ENCODE results near the gene WEE1.
"Not testable (repeated sequence)": the region's sequence is repeated elsewhere in the genome, so short reads cannot be mapped to it uniquely, and the experiment has no call there.

Gene WEE1

GRCh38 chr11:9573052-9573774 lies at the start of gene WEE1:
Gene WEE1 (plus strand): TSS chr11:9573670. CDS start chr11:9573934, 264 bp downstream.
- DNase-seq: peak; percentile 87

GRCh38 chr11:9524001-9524400 lies 49.5 kb upstream of the WEE1 start:
- DNase-seq: no peak

- no peak for DNase-seq
These were observed 48.4 kb upstream of the WEE1 start for GRCh38 chr11:9525116-9525515.

DNA sequence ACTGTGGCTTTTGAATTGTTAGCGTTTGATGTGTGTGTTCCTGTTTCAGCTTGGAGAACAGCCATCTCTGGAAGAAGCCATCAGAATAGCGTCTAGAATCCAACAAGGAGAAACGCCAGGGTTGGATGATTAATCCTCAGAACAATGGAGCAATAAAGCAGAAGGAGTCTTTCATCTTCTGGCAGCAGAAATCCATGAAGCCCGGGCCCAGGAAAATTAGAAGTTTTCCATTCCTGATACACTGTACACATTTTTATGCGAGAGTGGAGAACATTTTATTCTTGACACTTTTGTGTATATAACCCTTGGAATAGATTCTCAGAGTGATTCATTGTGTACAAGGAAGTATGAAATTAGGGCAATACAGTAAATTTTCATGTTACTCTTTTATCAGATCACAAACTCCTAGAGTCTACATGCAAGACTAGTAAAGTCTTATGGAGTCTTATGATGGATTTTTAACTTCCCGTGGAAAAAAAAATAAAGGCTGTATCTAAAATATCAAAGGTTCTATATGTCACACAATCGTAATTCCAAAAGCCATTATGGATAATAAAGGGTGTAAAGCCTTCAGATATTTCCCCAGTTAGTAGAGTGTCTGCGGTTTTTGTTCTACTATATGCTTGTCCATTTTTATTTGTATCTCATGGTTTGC lies 45.9 kb upstream of the WEE1 start:
- DNase-seq: no peak

GRCh38 chr11:9528136-9528501 lies 45.4 kb upstream of the WEE1 start:
- no peak for DNase-seq

DNA sequence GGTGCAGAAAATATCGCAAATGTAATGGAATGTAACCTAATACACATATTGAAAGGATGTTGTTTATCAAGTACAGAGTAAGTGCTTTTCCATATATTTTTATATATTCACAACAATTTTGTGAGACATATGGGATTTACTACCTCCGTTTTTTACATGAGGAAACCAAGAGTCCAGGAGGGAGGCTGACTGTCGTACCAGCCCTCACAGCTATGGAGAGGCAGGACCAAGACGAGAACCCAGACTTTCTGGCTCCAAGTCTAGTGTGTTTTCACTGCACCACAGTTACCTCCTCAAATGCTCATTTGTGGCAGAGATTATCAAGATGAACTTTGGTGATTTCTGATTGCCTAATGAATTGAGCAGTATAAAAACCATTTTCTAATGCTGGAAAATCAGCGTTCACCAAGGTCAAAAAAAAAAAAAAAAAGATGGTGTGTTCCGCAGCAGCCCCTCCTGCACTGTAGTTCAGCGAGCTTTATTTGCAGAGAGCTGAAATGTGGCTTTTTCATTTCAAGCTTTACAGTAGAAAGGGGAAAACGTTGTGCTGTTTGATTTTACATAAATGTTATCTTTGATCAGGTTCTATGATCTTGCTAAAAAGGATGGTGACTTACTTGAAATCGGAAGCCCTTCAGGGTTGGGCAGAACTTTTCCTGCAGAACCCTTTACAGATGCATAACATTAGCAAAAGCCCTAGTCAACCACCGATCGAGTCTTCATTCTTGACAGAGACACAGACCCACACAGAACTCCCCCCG lies 44.7 kb upstream of the WEE1 start:
- no peak for DNase-seq

- DNase-seq: no peak
These were observed 44.2 kb upstream of the WEE1 start for GRCh38 chr11:9529334-9529650.

- DNase-seq: no peak
These were observed 43.3 kb upstream of the WEE1 start for GRCh38 chr11:9530020-9530621.

DNA sequence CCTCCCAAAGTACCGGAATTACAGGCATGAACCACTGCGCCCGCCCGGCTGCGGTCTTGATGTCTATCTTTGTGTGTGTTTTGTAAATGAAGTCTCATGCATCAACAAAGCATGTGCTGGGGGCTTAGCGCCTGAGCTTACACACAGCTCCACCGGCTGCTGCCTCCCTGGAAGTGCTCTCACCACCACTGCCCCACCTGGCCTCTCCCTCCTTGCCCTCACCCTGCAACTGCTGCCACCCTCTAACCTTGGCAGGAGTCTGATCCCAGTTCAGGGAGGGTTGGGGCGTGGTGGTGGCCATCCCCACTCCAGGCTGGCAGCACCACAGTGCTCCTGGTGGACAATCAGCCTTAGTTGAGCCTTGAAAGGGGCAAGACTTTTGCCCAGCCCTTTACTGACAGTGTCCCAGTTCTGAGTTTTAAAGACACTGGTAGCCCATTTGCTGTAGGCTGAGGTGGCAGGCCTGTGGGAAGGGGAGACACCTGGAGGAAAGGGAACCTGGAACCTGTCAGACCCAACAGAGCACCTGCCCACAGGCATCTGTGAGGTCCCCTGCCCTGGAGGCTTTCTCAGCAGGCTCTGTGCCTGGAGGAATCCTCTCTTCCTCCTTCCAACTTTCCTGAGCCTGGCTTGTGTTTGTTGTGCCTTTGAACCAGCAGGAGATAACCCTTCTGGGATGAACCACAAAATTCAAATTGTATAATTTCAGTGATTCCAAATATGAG lies 42.4 kb upstream of the WEE1 start:
- no peak for DNase-seq

GRCh38 chr11:9533058-9533457 lies 40.4 kb upstream of the WEE1 start:
- DNase-seq: no peak

GRCh38 chr11:9533736-9534473 lies 39.6 kb upstream of the WEE1 start:
- no peak for DNase-seq

- no peak for DNase-seq
These were observed 38.2 kb upstream of the WEE1 start for GRCh38 chr11:9535189-9535781.

GRCh38 chr11:9538548-9538947 lies 34.9 kb upstream of the WEE1 start:
- DNase-seq: no peak

- not testable (repeated sequence) for DNase-seq
These were observed 24.3 kb upstream of the WEE1 start for GRCh38 chr11:9549216-9549615.

DNA sequence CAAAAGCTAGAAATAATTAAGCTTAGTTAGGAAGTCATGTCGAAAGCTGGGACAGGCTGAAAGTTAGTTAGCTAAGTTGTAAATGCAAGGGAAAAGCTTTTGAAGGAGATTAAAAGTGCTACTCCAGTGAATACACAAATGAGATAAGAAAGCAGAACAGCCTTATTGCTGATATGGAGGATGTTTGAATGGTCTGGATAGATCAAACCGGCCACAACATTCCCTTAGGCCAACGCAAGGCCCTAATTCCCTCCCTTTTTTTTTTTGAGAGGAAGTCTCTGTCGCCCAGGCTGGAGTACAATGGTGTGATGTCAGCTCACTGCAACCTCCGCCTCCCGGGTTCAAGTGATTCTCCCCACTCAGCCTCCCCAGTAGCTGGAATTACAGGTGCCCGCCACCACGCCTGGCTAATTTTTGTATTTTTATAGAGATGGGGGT lies 23.3 kb upstream of the WEE1 start:
- DNase-seq: no peak

GRCh38 chr11:9561279-9561982 lies 12.0 kb upstream of the WEE1 start:
- DNase-seq: no peak

- no peak for DNase-seq
These were observed 10.8 kb upstream of the WEE1 start for GRCh38 chr11:9562716-9563115.

DNA sequence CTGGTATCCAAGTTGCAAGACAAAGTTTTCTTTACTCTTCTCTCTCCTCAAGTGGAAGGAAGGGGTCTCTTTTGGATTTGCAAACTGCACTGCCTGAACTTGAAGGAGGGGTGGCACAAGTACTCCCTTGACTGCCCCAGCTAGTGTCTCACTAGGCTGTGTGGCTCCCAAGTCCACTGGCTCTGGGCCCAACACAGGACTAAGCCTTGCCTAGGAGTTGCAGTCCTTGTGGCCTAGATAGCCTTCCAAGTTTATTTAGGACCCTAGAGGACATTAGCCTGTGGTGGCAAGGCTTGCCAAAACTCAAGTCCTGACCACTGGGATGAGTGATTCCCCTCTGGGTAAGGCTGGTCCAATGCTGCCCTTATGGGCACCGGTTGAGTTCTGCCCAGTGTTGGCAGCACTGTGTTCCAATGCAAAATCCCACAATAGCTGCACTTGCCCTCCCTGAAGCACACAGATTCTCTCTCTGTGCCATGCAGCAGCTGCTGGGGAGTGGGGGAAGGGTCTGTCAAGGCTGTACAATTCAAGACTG lies 10.2 kb upstream of the WEE1 start:
- DNase-seq: no peak

DNA sequence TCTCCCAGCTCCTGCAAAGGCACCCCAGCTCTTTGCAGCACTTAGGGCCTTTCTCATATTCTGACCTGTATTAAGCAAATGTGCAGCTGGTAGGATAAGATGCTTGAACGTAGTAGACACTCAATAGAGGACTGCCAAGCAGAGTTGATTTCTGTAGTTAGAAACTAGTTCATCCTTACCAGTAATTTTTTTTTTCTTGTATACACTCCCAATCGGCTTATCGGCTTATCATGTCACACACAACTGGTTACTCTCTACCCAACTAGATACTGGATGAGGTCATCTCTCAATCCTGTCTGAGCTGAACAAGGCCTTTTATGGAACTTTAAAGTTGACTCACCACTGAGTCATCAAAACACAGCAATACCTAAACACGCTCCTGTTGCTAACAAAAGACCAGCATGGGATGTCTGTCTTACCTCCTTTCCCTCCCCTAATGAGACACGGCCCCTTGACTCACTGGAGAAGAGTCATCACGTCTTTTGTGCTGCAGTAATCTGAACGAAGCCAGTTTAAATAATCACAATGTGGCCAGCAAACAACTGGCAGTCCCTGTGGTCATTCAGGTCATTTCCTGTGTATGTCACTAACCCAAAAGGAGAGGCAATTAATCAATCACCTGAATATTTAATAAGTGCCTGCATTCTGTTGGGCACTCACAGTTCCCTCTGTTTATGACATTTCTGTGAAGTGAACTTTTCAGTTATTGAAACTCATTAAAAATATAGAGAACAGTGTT lies 7.5 kb upstream of the WEE1 start:
- no peak for DNase-seq

DNA sequence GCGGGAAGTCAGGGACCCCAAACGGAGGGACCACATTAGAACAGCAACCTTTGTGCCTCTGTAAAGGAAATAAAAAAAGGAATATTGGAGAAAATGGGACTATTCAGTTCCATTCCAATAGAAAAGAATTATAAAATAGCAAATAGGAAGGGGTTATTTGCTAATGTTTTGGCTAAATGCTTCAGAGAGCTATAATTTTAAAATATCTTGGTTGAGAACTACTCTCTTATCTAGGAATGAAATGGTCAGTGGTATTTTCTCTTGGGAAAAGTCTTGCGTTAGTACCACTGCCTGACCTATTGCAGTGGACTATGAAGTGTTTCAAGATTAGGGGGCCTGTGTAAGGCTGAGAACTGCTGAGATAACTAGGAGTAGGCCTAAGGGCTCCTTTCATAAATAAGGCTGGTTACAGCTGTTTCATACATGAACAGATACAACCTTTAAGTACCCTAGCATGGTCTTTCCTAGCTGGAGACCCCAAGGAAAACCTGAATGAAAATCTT lies 6.9 kb upstream of the WEE1 start:
- no peak for DNase-seq
